Measurements from ENCODE around the gene SLC1A1. TPM values are rescaled to one million over a fixed set of nuclear protein-coding genes. Genes with fewer than 3 reads are reported as not detected.

The SLC1A1 gene
- total RNA-seq, 1 donor from 2014 or later, result 32.1 TPM

GRCh38 chr9:4549751-4550295 lies 59.6 kb downstream of the SLC1A1 start:
- no peak for TF ChIP-seq CTCF (conservative IDR thresholded peaks at IDR 0.05; ENCODE audit: low read depth, low read length)
- no peak overlapping the region for H3K4me3 ChIP-seq (ENCODE audit: low read depth, low read length)
- DNase-seq (ENCODE audit: low read depth), result no peak

- H3K4me3 ChIP-seq (ENCODE audit: low read depth, low read length), result no peak overlapping the region
- DNase-seq (ENCODE audit: low read depth), result no peak
- no peak for TF ChIP-seq CTCF (conservative IDR thresholded peaks at IDR 0.05; ENCODE audit: low read depth, low read length)
These were observed 60.7 kb downstream of the SLC1A1 start for GRCh38 chr9:4550777-4551484.

- no peak for TF ChIP-seq CTCF (conservative IDR thresholded peaks at IDR 0.05; ENCODE audit: low read depth, low read length)
- no peak overlapping the region for H3K4me3 ChIP-seq (ENCODE audit: low read depth, low read length)
- DNase-seq (ENCODE audit: low read depth), result no peak
These were observed 63.7 kb downstream of the SLC1A1 start for GRCh38 chr9:4553951-4554381.

- no peak for TF ChIP-seq CTCF (conservative IDR thresholded peaks at IDR 0.05; ENCODE audit: low read depth, low read length)
- no peak for DNase-seq (ENCODE audit: low read depth)
- no peak overlapping the region for H3K4me3 ChIP-seq (ENCODE audit: low read depth, low read length)
These were observed 65.0 kb downstream of the SLC1A1 start for GRCh38 chr9:4555236-4555635.

GRCh38 chr9:4558371-4558998 lies 68.2 kb downstream of the SLC1A1 start:
- DNase-seq (ENCODE audit: low read depth), result no peak
- H3K4me3 ChIP-seq (ENCODE audit: low read depth, low read length), result no peak overlapping the region
- TF ChIP-seq CTCF (conservative IDR thresholded peaks at IDR 0.05; ENCODE audit: low read depth, low read length), result no peak

- TF ChIP-seq CTCF (conservative IDR thresholded peaks at IDR 0.05; ENCODE audit: low read depth, low read length), result no peak
- no peak overlapping the region for H3K4me3 ChIP-seq (ENCODE audit: low read depth, low read length)
- no peak for DNase-seq (ENCODE audit: low read depth)
These were observed 69.3 kb downstream of the SLC1A1 start for GRCh38 chr9:4559261-4560182.

All from epithelial cell of proximal tubule (primary cell).